ENCODE data around the gene AZI2. TPM values are rescaled to one million over a fixed set of nuclear protein-coding genes. Genes with fewer than 3 reads are reported as not detected.

The AZI2 gene
- 39.4 TPM for polyA plus RNA-seq (2013, experiment 1 of 2)
- 37.9 TPM for polyA plus RNA-seq (2013, experiment 2 of 2)

GRCh38 chr3:28348629-28349468 lies at the start of gene AZI2, which contains the start of gene ZCWPW2:
AZI2 (minus strand) TSS chr3:28348824; CDS start chr3:28340617, 8,207 bp downstream.
ZCWPW2 (plus strand) TSS chr3:28348721; CDS start chr3:28413069, 64,348 bp downstream.
- Histone ChIP-seq H4K8ac (ENCODE audit: low read depth, low read length) (no peak within 1 kb of the TSS), H3K18ac (ENCODE audit: low read length) (peak within 1 kb of the TSS; percentile 9), H3K79me1 (ENCODE audit: low read length) (peaks cover 4% of the 10 kb centered on the region), H3K23ac (ENCODE audit: low read length) (peak within 1 kb of the TSS; percentile 19), H2BK5ac (ENCODE audit: low read length) (peak within 1 kb of the TSS; percentile 53), H3K27me3 (ENCODE audit: insufficient read depth, low read length, poor library complexity) (no peaks in the 10 kb centered on the region), H3K27ac (ENCODE audit: low read depth, low read length) (peak within 1 kb of the TSS; percentile 91), H3K4me1 (ENCODE audit: control insufficient read depth, low read depth, low read length) (peaks cover 1% of the 10 kb centered on the region), H3K4me3 (ENCODE audit: low read length) (peak within 1 kb of the TSS; percentile 85), H2BK15ac (replicated peaks; ENCODE audit: low read depth) (no peak within 1 kb of the TSS), H3K9ac (ENCODE audit: low read length) (peak within 1 kb of the TSS; percentile 91), H2AK5ac (ENCODE audit: low read length) (no peak within 1 kb of the TSS), H3K4ac (ENCODE audit: low read depth, low read length) (peak within 1 kb of the TSS; percentile 8), H3K79me2 (ENCODE audit: control insufficient read depth, insufficient read depth, low read length) (peaks cover 15% of the 10 kb centered on the region), H2BK120ac (ENCODE audit: low read depth, low read length) (no peak within 1 kb of the TSS), H4K5ac (ENCODE audit: low read length) (no peak within 1 kb of the TSS), H3K4me2 (ENCODE audit: low read length) (peak within 1 kb of the TSS; percentile 67), H3K36me3 (ENCODE audit: control insufficient read depth, insufficient read depth, low read length) (no peaks in the 10 kb centered on the region), H3K56ac (ENCODE audit: low read length) (peak within 1 kb of the TSS; percentile 94)
- peak; percentile 98 for DNase-seq
- WGBS (ENCODE audit: extremely low coverage, insufficient coverage, low lambda C conversion rate) = no CpG with 5 or more reads among the region's 83 CpGs

GRCh38 chr3:28388978-28389377 lies 40.4 kb upstream of the AZI2 start:
- no peak overlapping the region for H3K27ac ChIP-seq (ENCODE audit: low read depth, low read length)
- no peaks in the 10 kb centered on the region for H3K79me2 ChIP-seq (ENCODE audit: control insufficient read depth, insufficient read depth, low read length)
- no peak overlapping the region for H3K4me3 ChIP-seq (ENCODE audit: low read length)
- DNase-seq = peak; percentile 3
- H3K36me3 ChIP-seq (ENCODE audit: control insufficient read depth, insufficient read depth, low read length) = no peaks in the 10 kb centered on the region
- no peak overlapping the region for H3K23ac ChIP-seq (ENCODE audit: low read length)
- H4K8ac ChIP-seq (ENCODE audit: low read depth, low read length) = no peak overlapping the region
- H3K4ac ChIP-seq (ENCODE audit: low read depth, low read length) = no peak overlapping the region
- no peak overlapping the region for H3K4me2 ChIP-seq (ENCODE audit: low read length)
- no CpG with 5 or more reads among the region's 1 CpG for WGBS (ENCODE audit: extremely low coverage, insufficient coverage, low lambda C conversion rate)
- H4K5ac ChIP-seq (ENCODE audit: low read length) = no peak overlapping the region
- no peak overlapping the region for H2BK5ac ChIP-seq (ENCODE audit: low read length)
- no peak overlapping the region for H3K56ac ChIP-seq (ENCODE audit: low read length)
- H3K18ac ChIP-seq (ENCODE audit: low read length) = no peak overlapping the region
- no peak overlapping the region for H2AK5ac ChIP-seq (ENCODE audit: low read length)
- no peak overlapping the region for H3K9ac ChIP-seq (ENCODE audit: low read length)
- no peaks in the 10 kb centered on the region for H3K79me1 ChIP-seq (ENCODE audit: low read length)
- no peak overlapping the region for H2BK15ac ChIP-seq (replicated peaks; ENCODE audit: low read depth)
- no peak overlapping the region for H2BK120ac ChIP-seq (ENCODE audit: low read depth, low read length)
- H3K27me3 ChIP-seq (ENCODE audit: insufficient read depth, low read length, poor library complexity) = no peaks in the 10 kb centered on the region
- no peaks in the 10 kb centered on the region for H3K4me1 ChIP-seq (ENCODE audit: control insufficient read depth, low read depth, low read length)

- no peaks in the 10 kb centered on the region for H3K79me2 ChIP-seq (ENCODE audit: control insufficient read depth, insufficient read depth, low read length)
- no peak overlapping the region for H2AK5ac ChIP-seq (ENCODE audit: low read length)
- H3K4me2 ChIP-seq (ENCODE audit: low read length) = no peak overlapping the region
- no peak overlapping the region for H2BK5ac ChIP-seq (ENCODE audit: low read length)
- no peak overlapping the region for H3K56ac ChIP-seq (ENCODE audit: low read length)
- H3K36me3 ChIP-seq (ENCODE audit: control insufficient read depth, insufficient read depth, low read length) = no peaks in the 10 kb centered on the region
- H3K18ac ChIP-seq (ENCODE audit: low read length) = no peak overlapping the region
- DNase-seq = no peak
- no peak overlapping the region for H3K4me3 ChIP-seq (ENCODE audit: low read length)
- H3K79me1 ChIP-seq (ENCODE audit: low read length) = no peaks in the 10 kb centered on the region
- no peak overlapping the region for H2BK120ac ChIP-seq (ENCODE audit: low read depth, low read length)
- no peaks in the 10 kb centered on the region for H3K4me1 ChIP-seq (ENCODE audit: control insufficient read depth, low read depth, low read length)
- H4K8ac ChIP-seq (ENCODE audit: low read depth, low read length) = no peak overlapping the region
- no peaks in the 10 kb centered on the region for H3K27me3 ChIP-seq (ENCODE audit: insufficient read depth, low read length, poor library complexity)
- WGBS (ENCODE audit: extremely low coverage, insufficient coverage, low lambda C conversion rate) = no CpG with 5 or more reads among the region's 5 CpGs
- H3K4ac ChIP-seq (ENCODE audit: low read depth, low read length) = no peak overlapping the region
- no peak overlapping the region for H3K27ac ChIP-seq (ENCODE audit: low read depth, low read length)
- no peak overlapping the region for H3K9ac ChIP-seq (ENCODE audit: low read length)
- H3K23ac ChIP-seq (ENCODE audit: low read length) = no peak overlapping the region
- no peak overlapping the region for H4K5ac ChIP-seq (ENCODE audit: low read length)
- H2BK15ac ChIP-seq (replicated peaks; ENCODE audit: low read depth) = no peak overlapping the region
Measured at GRCh38 chr3:28386049-28386448, 37.4 kb upstream of the AZI2 start.

- Histone ChIP-seq H3K4me1 (ENCODE audit: control insufficient read depth, low read depth, low read length) (no peaks in the 10 kb centered on the region), H3K36me3 (ENCODE audit: control insufficient read depth, insufficient read depth, low read length) (no peaks in the 10 kb centered on the region), H3K27me3 (ENCODE audit: insufficient read depth, low read length, poor library complexity) (no peaks in the 10 kb centered on the region), H3K27ac (ENCODE audit: low read depth, low read length) (no peak overlapping the region), H2BK5ac (ENCODE audit: low read length) (no peak overlapping the region), H2AK5ac (ENCODE audit: low read length) (no peak overlapping the region), H4K8ac (ENCODE audit: low read depth, low read length) (no peak overlapping the region), H3K79me2 (ENCODE audit: control insufficient read depth, insufficient read depth, low read length) (no peaks in the 10 kb centered on the region), H4K5ac (ENCODE audit: low read length) (no peak overlapping the region), H3K4ac (ENCODE audit: low read depth, low read length) (no peak overlapping the region), H3K56ac (ENCODE audit: low read length) (no peak overlapping the region), H3K9ac (ENCODE audit: low read length) (no peak overlapping the region), H3K4me3 (ENCODE audit: low read length) (no peak overlapping the region), H3K4me2 (ENCODE audit: low read length) (no peak overlapping the region), H3K18ac (ENCODE audit: low read length) (no peak overlapping the region), H2BK15ac (replicated peaks; ENCODE audit: low read depth) (no peak overlapping the region), H2BK120ac (ENCODE audit: low read depth, low read length) (no peak overlapping the region), H3K79me1 (ENCODE audit: low read length) (no peaks in the 10 kb centered on the region), H3K23ac (ENCODE audit: low read length) (no peak overlapping the region)
- no peak for DNase-seq
- no CpG with 5 or more reads among the region's 4 CpGs for WGBS (ENCODE audit: extremely low coverage, insufficient coverage, low lambda C conversion rate)
Measured at GRCh38 chr3:28376424-28376823, 27.8 kb upstream of the AZI2 start.

- no peak overlapping the region for H3K4ac ChIP-seq (ENCODE audit: low read depth, low read length)
- no peaks in the 10 kb centered on the region for H3K36me3 ChIP-seq (ENCODE audit: control insufficient read depth, insufficient read depth, low read length)
- no peak overlapping the region for H4K8ac ChIP-seq (ENCODE audit: low read depth, low read length)
- H3K4me2 ChIP-seq (ENCODE audit: low read length) = peak overlapping the region; percentile 39
- no peak overlapping the region for H3K23ac ChIP-seq (ENCODE audit: low read length)
- H3K4me1 ChIP-seq (ENCODE audit: control insufficient read depth, low read depth, low read length) = peaks cover 1% of the 10 kb centered on the region
- peaks cover 15% of the 10 kb centered on the region for H3K79me2 ChIP-seq (ENCODE audit: control insufficient read depth, insufficient read depth, low read length)
- H3K27ac ChIP-seq (ENCODE audit: low read depth, low read length) = peak overlapping the region; percentile 91
- no peak overlapping the region for H2AK5ac ChIP-seq (ENCODE audit: low read length)
- H2BK15ac ChIP-seq (replicated peaks; ENCODE audit: low read depth) = no peak overlapping the region
- H3K18ac ChIP-seq (ENCODE audit: low read length) = no peak overlapping the region
- H2BK5ac ChIP-seq (ENCODE audit: low read length) = no peak overlapping the region
- H2BK120ac ChIP-seq (ENCODE audit: low read depth, low read length) = no peak overlapping the region
- no peak for DNase-seq
- peaks cover 4% of the 10 kb centered on the region for H3K79me1 ChIP-seq (ENCODE audit: low read length)
- no peak overlapping the region for H4K5ac ChIP-seq (ENCODE audit: low read length)
- peak overlapping the region; percentile 94 for H3K56ac ChIP-seq (ENCODE audit: low read length)
- H3K4me3 ChIP-seq (ENCODE audit: low read length) = peak overlapping the region; percentile 76
- peak overlapping the region; percentile 91 for H3K9ac ChIP-seq (ENCODE audit: low read length)
- WGBS (ENCODE audit: extremely low coverage, insufficient coverage, low lambda C conversion rate) = 100% methylated on average over 1 of the region's 13 CpGs
- no peaks in the 10 kb centered on the region for H3K27me3 ChIP-seq (ENCODE audit: insufficient read depth, low read length, poor library complexity)
Measured at GRCh38 chr3:28349469-28350000, 911 bp upstream of the AZI2 start.

Measured in mesendoderm (in vitro differentiated cells).